HG03342 (cell line): ENCODE data around the gene FCHO1.
"Not testable (repeated sequence)": the region's sequence is repeated elsewhere in the genome, so short reads cannot be mapped to it uniquely, and the experiment has no call there.

ENCODE experiments used
- ATAC-seq: cut with Tn5 transposase; IDR thresholded peaks from one replicate; pipeline ENCODE4 v1.9.1; 2021; ENCODE audit warnings: mild to moderate bottlenecking, moderate library complexity; ENCODE audit not compliant: unreplicated experiment

FCHO1 gene

GRCh38 chr19:17790059-17790780 is 38.9 kb downstream of the FCHO1 start:
- no peak for ATAC-seq

GRCh38 chr19:17794412-17794730 is 43.1 kb downstream of the FCHO1 start:
- ATAC-seq, result no peak

- no peak for ATAC-seq
These were observed 43.6 kb downstream of the FCHO1 start, which contains the start of gene B3GNT3 for GRCh38 chr19:17794731-17795494. TSS of gene B3GNT3 (plus strand) at chr19:17795138. CDS start at chr19:17807808, 12,670 bp downstream.

- ATAC-seq, result no peak
These were observed 44.2 kb downstream of the FCHO1 start for GRCh38 chr19:17795495-17795856.

GRCh38 chr19:17796013-17796837 is 44.9 kb downstream of the FCHO1 start:
- no peak for ATAC-seq

GRCh38 chr19:17796838-17797423 is 45.7 kb downstream of the FCHO1 start:
- ATAC-seq, result no peak

GRCh38 chr19:17797424-17798201 is 46.3 kb downstream of the FCHO1 start:
- ATAC-seq, result no peak

GRCh38 chr19:17798599-17798998 is 47.3 kb downstream of the FCHO1 start:
- not testable (repeated sequence) for ATAC-seq

- ATAC-seq, result no peak
These were observed 51.0 kb downstream of the FCHO1 start for GRCh38 chr19:17802137-17802858.

- ATAC-seq, result no peak
These were observed 52.1 kb downstream of the FCHO1 start for GRCh38 chr19:17803264-17803896.

GRCh38 chr19:17805427-17805826 is 54.1 kb downstream of the FCHO1 start:
- no peak for ATAC-seq

- ATAC-seq, result no peak
These were observed 55.7 kb downstream of the FCHO1 start for GRCh38 chr19:17806945-17807344.

- no peak for ATAC-seq
These were observed 56.5 kb downstream of the FCHO1 start for GRCh38 chr19:17807731-17808316.

GRCh38 chr19:17811103-17811502 is 59.8 kb downstream of the FCHO1 start:
- no peak for ATAC-seq

GRCh38 chr19:17811681-17812080 is 60.4 kb downstream of the FCHO1 start:
- ATAC-seq, result no peak

GRCh38 chr19:17812099-17812498 is 60.8 kb downstream of the FCHO1 start:
- ATAC-seq, result no peak

GRCh38 chr19:17817668-17818363 is 66.5 kb downstream of the FCHO1 start:
- no peak for ATAC-seq

- ATAC-seq, result no peak
These were observed 69.9 kb downstream of the FCHO1 start, which contains the start of gene INSL3 for GRCh38 chr19:17821190-17821589. TSS of gene INSL3 (minus strand) at chr19:17821519. CDS start at chr19:17821506, 13 bp downstream.
